Activated CD4-positive, alpha-beta T cell treated with anti-CD3 and anti-CD28 coated beads, Interleukin-2, Interleukin-6, amounts not matched to agents 100 ng/mL and 50 ng/mL, durations not matched to agents 16 hours and 8 hours (primary cell): ENCODE data around the gene HECW1.
"Not testable (repeated sequence)": the region's sequence is repeated elsewhere in the genome, so short reads cannot be mapped to it uniquely, and the experiment has no call there.

ENCODE experiments used
- DNase-seq: peaks from one replicate; pipeline ENCODE4 v3.0.0-alpha.2; 2020

Gene HECW1

DNA sequence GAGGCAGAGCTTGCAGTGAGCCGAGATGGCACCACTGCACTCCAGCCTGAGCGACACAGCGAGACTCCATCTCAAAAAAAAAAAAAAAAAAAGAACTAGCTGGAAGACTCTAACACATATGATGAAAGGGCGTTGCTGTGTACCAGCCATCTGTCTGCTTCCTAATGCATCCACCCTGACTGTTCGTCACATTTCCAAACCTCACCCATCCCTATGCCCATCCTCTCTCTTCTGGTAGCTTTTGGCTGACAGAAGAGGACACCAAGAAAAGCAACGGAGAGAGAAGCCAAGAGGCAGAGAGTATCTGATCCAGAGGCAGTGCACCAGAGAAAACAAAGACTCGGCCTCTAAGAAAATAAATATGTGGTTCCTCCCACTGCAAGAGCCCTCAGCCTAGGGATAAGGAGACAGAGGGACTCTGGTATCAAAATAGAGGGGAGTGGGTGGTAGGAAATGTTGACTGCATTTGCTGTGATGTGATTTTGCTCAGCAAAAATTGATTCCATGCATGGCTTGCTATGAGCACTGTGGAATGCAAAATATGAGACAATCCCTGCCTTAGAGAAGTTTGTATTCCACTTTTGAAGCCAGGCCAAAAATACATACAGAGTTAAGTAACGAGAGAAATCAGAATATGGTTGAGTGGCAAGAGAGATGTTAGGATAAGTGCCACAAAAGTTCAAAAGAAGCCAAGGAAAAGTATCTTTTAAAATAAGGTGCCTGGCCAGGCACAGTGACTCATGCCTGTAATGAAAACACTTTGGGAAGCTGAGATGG lies 369.6 kb downstream of the HECW1 start:
- no peak for DNase-seq

DNA sequence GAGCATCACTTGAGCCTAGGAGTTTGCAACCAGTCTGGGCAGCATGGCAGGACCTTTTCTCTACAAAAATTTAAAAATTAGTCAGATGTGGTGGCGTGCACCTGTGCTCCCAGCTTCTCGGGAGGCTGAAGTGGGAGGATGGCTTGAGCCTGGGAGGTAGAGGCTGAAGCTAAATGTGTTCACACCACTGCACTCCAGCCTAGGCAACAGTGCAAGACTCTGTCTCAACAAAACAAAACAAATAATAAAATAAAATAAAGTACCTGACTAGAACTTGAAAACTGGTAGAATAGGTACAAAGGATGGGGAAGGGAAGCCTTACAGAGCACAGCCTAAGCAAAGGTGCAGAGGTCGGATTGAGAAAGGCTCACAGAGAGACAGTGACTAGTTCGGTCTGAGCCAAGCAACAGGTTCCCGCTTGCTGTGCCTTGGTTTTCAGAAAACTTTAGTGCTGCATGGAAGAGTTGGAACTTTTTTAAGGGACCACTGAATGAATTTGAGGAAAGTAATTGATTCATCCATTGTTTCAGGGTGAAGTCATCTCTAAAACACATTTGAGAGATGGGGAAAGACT lies 370.3 kb downstream of the HECW1 start:
- no peak for DNase-seq

DNA sequence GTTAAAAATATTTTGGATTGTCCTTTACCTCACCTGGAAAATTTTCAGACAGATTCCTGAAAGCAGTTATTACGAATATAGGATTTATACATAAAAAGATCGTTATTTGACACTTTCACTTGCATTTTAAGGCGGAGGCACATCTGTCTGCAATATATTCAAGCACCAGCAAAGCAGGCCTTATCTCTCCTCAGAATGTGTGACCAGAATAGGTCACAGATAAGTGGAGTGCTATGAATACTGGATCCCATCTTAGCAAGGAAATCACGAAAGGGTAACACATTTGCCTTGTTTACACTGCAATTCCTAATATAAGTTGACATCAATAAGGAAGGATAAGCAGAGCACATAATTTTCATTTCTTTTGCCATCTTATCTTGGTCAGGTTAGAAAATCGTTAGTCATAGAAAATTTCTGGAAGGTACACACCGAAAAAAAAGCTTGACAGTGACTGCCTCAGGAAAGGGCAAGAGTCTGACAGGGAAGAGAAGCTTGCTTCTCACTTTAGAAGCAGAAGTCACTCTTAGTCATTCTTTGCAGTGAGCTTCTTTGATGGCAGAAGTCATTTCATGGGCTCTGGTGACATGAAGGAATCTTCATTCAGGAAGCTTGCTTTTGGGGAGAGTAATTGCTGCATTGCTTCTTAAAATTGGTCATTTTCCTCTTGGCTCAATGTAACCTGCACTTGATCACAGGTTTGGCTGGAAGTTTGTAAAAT lies 372.4 kb downstream of the HECW1 start:
- no peak for DNase-seq

DNA sequence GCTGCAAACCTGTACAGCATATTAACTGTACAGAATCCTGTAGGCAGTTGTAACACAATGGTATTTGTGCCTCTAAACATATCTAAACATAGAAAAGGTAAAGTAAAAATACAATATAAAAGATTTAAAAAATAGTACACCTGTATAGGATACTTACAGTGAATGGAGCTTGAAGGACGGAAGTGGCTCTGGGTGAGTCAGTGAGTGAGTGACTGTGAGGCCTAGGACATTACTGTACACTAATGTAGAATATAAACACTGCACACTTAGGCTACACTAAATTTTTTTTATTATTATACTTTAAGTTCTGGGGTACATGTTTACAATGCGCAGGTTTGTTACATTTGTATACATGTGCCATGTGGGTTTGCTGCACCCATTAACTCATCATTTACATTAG lies 373.1 kb downstream of the HECW1 start:
- DNase-seq = no peak

DNA sequence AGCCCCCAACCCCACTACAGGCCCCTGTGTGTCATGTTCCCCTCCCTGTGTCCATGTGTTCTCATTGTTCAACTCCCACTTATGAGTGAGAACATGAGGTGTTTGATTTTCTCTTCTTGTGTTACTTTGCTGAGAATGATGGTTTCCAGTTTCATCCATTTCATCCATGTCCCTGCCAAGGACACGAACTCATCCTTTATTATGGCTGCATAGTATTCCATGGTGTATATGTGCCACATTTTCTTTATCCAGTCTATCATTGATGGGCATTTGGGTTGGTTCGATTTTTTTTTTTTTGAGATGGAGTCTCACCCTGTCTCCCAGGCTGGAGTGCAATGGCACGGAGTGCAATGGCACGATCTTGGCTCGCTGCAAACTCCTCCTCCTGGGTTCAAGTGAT lies 373.6 kb downstream of the HECW1 start:
- DNase-seq = not testable (repeated sequence)

DNA sequence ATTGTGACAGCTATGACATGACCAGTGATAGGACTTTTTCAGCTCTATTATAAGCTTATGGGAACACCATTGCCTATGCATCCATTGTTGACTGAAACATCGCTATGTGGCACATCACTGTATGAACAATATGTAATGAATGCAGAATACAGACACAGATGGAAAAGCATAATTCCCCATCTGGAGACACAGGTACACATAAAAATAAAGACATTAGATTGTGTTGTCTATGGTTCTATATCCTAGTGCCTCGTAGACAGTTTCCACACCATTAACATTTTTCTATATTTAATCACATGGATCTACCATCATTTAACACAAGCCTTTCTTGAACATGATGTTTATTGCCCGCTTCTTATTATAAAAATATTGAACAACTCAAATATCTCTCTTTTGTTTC lies 374.2 kb downstream of the HECW1 start:
- DNase-seq = no peak

DNA sequence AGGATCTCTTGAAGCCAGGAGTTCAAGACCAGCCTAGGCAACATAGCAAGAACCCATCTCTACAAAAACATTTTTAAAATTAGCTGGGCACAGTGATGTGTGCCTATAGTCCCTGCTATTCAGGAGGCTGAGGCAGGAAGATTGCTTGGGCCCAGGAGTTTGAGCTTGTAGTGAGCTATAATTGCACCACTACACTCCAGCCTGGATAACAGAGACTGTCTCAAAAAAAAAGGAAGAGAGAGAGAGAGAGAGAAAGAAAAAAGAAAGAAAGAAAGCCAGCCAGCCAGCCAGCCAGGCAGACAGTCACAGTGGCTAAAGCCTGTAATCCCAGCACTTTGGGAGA lies 375.3 kb downstream of the HECW1 start:
- DNase-seq = no peak

DNA sequence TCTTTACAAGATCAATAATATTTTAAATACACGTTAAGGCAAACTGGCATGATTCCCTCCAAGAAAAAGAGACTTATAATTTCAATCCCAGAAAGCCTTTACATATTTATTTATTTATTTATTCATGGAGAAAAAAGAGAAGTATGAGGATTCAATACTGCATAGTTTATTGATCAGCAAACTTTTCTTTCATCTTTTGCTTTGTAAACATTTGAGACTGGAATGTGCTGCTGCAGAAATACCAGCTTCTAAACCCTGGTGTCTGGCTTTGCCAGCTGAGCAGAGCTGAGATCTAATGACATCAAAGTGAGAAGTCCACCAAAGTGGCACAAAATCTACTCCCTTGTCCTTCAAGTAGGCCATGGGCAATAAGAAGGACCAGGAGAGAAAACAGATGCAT lies 376.8 kb downstream of the HECW1 start:
- DNase-seq = no peak

DNA sequence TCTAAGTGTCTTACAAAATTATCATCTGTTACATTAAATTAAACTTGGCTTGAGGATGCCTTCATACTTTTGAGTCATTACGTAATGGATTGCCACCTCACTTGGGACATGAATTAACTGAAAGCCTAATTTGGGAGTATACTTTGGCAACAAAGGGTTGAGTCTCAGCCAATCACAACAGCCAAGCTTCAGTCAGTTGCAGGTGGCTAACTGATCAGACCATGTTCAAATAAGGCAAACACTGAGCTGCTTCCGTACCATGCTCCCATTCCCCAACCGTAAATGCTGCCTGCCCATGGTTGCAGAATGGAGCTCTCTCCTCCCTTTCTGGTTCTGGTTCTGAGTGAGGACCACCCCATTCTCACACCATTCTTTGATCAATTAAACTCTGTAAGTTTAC lies 377.6 kb downstream of the HECW1 start:
- DNase-seq = no peak

DNA sequence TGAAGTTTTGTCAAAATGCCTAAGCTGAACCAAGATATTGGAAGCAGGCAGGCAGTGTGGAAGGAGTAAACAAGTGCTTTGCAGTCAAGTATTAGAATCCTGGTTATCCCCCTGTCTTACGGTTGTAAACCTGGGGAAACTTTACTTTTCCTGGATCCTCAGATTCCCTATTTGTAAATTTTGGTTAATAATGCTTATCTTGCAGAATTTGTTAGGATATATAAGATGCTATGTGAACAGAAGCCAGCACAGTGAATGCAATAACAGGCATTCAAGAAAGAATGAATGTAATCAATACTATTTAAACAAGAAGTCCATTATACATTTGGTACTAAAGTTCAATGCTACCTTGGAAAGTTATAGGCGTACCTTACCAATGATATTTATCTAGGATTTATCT lies 378.7 kb downstream of the HECW1 start:
- no peak for DNase-seq

DNA sequence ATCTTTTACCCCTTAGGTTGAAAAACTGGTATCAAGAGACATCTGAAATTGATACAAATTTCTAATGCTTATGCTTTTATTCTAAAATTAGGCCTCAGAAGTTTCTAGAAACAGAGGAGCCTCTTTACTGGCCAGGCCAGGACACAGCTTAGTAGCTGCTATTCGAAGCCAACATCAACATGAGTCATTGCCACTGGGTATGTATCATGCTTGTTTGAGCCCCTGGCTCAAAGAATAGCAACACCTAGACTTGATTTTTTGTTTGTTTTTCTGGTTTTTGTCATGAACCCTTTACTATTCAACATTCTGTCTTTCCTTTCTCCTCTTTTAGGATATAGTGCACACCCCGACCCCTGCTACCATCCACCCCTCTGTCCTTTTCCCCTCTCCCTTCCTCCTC lies 379.5 kb downstream of the HECW1 start:
- DNase-seq = no peak

DNA sequence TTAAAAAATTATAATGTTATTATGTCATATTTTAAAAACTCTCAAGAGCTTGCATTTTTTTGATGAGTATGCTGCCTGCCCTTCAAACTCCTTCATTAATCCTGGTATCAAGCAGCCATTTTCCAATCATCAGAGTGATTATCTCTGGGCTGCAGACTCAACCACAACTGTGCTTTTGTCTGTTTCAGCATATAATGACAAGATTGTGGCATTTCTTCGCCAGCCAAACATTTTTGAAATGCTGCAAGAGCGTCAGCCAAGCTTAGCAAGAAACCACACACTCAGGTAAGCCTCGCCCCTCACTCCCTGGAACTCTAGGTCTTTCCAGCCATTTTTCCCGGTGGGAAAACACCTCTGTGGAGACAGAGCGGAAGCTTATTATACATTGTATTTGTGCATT lies 380.4 kb downstream of the HECW1 start:
- no peak for DNase-seq

DNA sequence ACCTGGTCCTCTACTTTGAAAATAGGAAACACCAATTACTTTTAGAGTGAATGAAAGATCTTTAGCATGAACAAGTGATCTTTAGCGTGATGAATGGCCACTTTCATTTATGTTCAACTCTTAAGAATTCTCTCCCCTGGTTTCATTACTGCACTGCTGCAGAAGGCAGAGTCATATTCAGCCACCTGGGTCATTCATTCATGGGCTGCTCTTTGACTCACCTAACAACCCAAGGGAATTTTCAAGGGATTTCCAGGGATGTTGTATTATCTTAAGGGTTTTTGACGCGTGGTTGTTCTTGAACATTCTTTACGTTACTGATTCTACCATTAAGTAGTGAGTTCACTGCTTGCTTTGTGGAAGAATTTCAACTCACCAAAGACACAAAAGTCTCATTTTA lies 383.1 kb downstream of the HECW1 start:
- DNase-seq = no peak

DNA sequence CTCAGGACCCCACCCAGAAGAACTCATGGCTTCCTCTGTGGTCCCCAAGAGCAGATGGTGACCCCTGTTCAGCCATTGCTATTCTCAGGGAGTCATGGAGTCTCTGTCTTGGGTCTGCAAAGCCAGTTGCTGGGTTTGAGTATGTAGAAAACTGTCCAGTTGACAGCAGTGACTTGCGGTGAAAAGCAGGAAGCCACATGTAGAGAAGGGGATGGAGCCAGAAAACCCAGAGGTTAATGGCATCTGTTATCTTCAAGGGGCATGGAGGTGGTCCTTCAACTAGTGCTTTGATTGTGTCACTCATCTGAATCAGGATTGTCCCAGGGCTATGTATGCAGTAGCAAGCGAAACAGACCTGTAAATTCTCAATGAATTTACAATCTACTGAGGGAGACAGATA lies 384.1 kb downstream of the HECW1 start:
- DNase-seq = no peak

DNA sequence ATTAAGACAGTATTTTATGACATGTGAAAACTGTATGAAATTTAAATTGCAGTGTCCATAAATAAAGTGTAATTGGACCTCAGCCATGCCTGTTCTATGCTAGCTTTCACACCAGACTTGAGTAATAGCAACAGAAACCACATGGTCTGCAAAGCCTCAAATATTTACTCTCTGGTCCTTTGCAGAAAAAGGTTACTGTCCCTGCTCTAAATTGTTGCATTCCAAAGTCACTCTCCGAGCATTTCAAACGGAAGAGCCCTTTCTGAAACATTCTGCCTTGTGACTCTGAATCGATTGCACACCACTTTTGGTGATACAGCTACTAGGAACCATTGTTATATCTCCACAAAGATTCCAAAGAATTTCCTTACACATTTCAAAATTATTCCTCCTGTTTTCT lies 389.4 kb downstream of the HECW1 start:
- no peak for DNase-seq

DNA sequence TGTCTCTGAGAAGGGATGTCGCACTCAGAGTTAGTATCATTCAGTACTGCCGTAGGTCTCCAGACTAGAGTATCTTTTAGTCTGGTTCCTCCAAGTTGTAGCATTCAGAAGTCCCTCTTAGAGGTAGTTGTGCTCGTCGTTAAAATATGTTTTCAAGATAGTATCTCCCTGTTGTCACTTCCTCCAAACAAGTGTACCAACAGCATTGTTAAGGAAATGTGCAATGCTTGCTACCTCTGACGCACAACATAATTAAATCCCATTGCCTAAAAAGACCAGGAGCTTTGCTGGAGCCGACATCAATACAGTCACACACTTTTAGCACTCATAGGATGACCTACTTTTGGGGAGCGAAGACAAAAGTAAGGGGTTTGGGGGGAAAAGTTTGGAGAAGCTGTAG lies 390.5 kb downstream of the HECW1 start:
- DNase-seq = no peak

DNA sequence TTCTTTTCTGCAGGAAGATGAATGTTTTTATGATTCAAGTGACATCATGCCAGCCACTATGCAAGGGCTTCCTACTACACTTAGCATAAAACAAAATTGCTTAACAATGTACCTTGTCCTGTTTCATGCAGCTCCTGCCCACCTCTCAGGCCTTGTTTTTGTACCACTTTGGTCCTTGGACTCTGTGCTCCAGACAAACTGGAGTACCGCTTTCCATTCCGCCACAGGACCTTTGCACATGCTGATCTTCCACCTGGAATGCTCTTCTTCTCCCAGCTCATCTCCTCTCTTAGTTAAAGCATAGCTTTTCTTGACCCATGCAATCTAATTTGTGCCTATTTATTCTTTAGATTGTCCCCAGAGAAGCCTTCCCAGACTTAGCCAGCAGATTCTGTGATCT lies 393.0 kb downstream of the HECW1 start:
- DNase-seq = no peak

DNA sequence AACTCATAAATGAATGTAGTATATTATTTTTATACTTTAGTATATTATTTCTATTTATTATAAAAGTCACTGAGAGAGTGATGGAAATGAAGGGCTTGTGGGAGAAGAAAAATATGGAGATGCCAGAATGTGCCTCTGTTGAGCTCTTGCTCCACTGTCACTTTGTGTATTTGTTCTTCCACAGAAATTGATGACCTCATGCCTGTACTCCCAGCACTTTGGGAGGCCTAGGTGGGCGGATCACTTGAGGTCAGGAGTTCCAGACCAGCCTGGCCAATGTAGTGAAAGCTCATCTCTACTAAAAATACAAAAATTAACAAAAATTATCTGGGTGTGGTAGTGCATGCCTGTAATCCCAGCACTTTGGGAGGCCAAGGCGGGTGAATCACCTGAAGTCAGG lies 394.0 kb downstream of the HECW1 start:
- no peak for DNase-seq

DNA sequence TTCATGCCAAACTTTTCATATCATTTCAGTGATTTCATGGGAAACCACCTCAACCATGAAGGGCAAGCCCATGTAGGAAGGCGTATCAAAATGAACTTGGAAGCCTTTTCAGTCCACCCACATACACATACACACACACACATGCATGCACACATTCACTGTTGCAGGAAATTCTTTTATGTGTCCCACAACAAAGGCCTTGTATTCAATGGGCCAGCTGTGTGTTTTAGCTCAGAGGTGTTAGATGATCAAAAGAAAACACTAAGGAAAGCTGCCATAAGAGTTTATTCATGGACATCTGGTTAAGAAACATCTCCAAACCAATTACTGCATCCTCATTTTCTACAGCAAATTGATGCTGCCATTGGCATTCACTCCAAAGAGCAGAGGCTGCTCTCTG lies 396.0 kb downstream of the HECW1 start:
- no peak for DNase-seq

DNA sequence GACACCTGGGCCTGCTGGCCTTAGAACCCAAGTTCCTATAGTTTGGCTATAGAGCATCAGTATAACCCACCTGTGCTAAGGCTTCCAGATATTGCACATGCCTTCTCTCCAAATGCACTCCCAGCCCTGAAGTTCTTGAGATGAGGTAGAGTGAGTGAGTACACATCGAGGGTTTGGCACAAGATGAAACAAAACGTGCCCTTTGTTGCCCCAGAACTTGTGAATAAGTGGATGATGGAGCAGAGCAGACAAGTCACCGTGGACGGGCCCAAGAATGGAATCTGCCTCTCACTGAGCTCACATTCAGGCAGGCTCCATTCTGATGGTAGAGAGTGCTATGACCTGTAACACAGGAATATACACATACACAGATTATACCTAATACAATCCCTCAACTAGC lies 397.5 kb downstream of the HECW1 start:
- DNase-seq = no peak

DNA sequence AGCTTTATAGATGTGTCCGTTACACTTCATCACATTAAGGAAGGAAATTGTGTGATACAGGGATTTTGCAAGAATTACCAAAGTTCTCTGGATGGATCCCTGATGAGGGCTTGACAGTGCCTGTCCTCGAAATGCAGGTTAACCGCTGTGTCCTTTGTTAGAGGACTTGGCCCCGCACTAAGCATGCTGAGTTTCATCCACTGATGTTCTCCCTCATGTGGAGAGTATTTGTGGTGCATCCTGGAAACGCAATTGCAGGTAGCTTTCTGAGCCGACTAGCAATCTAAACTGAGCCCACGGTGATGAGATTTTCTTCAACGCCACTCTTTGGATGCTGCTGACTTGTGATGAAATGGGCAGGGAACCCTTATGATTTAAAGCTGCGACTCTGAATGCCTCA lies 398.6 kb downstream of the HECW1 start:
- DNase-seq = no peak

DNA sequence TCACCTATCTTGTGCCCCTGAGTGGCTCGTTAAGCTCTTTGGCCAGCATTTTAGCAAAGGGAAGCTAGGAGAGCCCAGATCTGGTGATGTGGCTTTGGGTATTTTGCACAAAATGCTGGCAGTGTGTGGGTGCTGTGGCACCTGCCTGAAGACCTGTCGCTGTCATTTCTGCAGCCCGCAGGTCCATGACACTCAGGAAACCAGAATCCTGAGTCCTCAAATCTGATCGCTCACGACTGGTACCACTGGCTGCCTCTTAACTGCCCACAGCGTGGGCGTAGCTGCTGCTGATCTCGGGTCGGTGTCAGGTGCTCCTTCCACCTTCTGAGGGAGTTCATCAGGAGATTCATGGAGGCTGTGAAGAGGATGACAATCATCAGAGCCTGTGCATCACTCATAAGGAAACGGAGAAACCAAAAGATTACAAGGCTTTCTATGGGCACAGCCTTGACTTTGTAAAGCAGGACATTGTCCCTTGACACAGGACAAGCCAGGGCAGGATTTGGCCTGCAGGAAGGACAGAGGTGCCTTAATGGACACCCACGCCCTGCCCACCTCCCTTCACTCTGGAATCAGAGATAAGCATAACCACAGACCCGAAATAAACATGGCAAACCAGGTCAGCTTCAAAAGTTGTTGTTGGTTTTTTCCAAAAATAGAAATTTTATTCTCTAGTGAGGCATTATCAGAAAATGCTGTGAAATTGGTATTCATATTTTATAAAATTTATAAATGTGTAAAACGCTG lies 399.5 kb downstream of the HECW1 start:
- DNase-seq = peak; percentile 23

DNA sequence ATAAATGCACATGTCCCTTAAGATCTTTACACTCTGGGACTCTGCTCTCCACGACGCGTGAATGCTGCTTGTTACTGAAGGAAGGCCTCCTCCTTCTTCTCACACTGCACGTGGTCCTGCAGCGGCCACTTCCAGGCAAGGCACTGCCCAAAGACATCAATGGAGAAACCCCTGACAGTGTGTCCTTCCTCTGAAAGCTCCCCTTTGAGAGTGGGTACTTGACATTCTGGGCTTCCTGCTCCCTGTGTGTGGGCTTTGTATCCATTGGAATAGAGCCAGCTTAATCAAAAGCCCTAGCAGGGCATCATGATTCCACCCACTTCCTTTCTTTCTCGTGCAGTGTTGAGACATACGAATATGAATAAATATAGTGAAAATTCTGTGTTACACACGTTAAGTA lies 400.8 kb downstream of the HECW1 start:
- peak; percentile 17 for DNase-seq
